Measurements from ENCODE around the gene NLRP8.

- TF ChIP-seq TAF1 (IDR thresholded peaks at IDR 0.05; ENCODE audit: borderline replicate concordance, low read depth, low read length) (no peak), POLR2AphosphoS5 (IDR thresholded peaks at IDR 0.05; ENCODE audit: low read depth, low read length) (no peak)
These were observed 12.5 kb downstream of the NLRP8 start for GRCh38 chr19:55959996-55960675.

Measured in GM12892 (cell line).